Endothelial cell (in vitro differentiated cells): ENCODE results near the gene CXCL17. TPM values are rescaled to one million over a fixed set of nuclear protein-coding genes. Genes with fewer than 3 reads are reported as not detected.

ENCODE experiments used
- DNase-seq: peaks from one replicate; pipeline ENCODE4 v3.0.0; 2021; ENCODE audit warnings: low spot score
- H3K27ac Mint-ChIP-seq: one replicate; pipeline ENCODE4 v1.8.0; 2021; ENCODE audit warnings: mixed read lengths, inconsistent platforms; ENCODE audit not compliant: unreplicated experiment
- H3K27me3 Mint-ChIP-seq: one replicate; pipeline ENCODE4 v1.8.0; 2021; ENCODE audit warnings: mild to moderate bottlenecking, moderate library complexity, mixed read lengths, inconsistent platforms; ENCODE audit not compliant: unreplicated experiment
- H3K36me3 Mint-ChIP-seq: one replicate; pipeline ENCODE4 v1.8.0; 2021; ENCODE audit warnings: mild to moderate bottlenecking, low read depth, mixed read lengths, inconsistent platforms; ENCODE audit not compliant: unreplicated experiment
- H3K4me1 Mint-ChIP-seq: one replicate; pipeline ENCODE4 v1.8.0; 2021; ENCODE audit warnings: mild to moderate bottlenecking, mixed read lengths, inconsistent platforms; ENCODE audit not compliant: unreplicated experiment
- H3K4me3 Mint-ChIP-seq: one replicate; pipeline ENCODE4 v1.8.0; 2021; ENCODE audit warnings: mild to moderate bottlenecking, mixed read lengths, inconsistent platforms; ENCODE audit not compliant: unreplicated experiment
- H3K9me3 Mint-ChIP-seq: one replicate; pipeline ENCODE4 v1.8.0; 2021; ENCODE audit warnings: mixed read lengths, inconsistent platforms; ENCODE audit not compliant: unreplicated experiment
- total RNA-seq: library from RNA; stranded (reverse); fragmentation: NEBNext Ultra II Directional; extraction: Animal tissue kit (Norgen Biotek cat#: 25700); gene quantifications from one replicate; pipeline ENCODE4 v1.2.1, GENCODE V29; 2021; ENCODE audit not compliant: unreplicated experiment
- TF ChIP-seq, protein P1 (sequence below): fragments of 200-600 bp; sonication (generic); IDR thresholded peaks from one replicate; pipeline ENCODE4 v1.5.0; 2021; ENCODE audit warnings: antibody characterized with exemption; ENCODE audit not compliant: unreplicated experiment

CXCL17 gene
- total RNA-seq, 1 donor from 2014 or later = not detected

- H3K27ac Mint-ChIP-seq = peak overlapping the region; percentile 48
These were observed 9.1 kb downstream of the CXCL17 start for GRCh38 chr19:42433503-42434260.

DNA sequence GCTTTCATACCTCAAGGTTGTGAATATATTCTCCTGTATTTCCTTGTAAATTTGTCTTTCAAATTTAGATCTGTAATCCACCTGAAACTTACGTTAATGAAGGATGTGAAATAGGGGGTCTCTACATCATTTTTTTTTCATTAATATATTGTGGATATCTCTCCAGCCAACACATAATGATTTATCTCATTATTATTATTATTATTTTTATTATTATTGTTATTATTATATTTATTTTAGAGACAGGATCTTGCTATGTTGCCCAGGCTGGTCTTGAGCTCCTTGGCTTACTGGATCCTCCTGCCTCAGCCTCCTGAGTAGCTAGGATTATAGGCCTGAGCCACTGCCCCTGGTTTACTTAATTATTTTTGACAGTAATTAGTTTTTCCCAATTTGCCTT, 11.3 kb downstream of the CXCL17 start:
- peaks cover 6% of the 10 kb centered on the region for H3K4me1 Mint-ChIP-seq

More at GRCh38 chr19:42433503-42434260, 9.1 kb downstream of the CXCL17 start:
- H3K36me3 Mint-ChIP-seq = no peaks in the 10 kb centered on the region
- peaks cover 1% of the 10 kb centered on the region for H3K27me3 Mint-ChIP-seq
- peak; percentile 76 for DNase-seq
- TF ChIP-seq, protein P1, sequence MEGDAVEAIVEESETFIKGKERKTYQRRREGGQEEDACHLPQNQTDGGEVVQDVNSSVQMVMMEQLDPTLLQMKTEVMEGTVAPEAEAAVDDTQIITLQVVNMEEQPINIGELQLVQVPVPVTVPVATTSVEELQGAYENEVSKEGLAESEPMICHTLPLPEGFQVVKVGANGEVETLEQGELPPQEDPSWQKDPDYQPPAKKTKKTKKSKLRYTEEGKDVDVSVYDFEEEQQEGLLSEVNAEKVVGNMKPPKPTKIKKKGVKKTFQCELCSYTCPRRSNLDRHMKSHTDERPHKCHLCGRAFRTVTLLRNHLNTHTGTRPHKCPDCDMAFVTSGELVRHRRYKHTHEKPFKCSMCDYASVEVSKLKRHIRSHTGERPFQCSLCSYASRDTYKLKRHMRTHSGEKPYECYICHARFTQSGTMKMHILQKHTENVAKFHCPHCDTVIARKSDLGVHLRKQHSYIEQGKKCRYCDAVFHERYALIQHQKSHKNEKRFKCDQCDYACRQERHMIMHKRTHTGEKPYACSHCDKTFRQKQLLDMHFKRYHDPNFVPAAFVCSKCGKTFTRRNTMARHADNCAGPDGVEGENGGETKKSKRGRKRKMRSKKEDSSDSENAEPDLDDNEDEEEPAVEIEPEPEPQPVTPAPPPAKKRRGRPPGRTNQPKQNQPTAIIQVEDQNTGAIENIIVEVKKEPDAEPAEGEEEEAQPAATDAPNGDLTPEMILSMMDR = peak; percentile 59
- no peaks in the 10 kb centered on the region for H3K9me3 Mint-ChIP-seq
- H3K4me3 Mint-ChIP-seq = no peak overlapping the region
- peaks cover 6% of the 10 kb centered on the region for H3K4me1 Mint-ChIP-seq

DNA sequence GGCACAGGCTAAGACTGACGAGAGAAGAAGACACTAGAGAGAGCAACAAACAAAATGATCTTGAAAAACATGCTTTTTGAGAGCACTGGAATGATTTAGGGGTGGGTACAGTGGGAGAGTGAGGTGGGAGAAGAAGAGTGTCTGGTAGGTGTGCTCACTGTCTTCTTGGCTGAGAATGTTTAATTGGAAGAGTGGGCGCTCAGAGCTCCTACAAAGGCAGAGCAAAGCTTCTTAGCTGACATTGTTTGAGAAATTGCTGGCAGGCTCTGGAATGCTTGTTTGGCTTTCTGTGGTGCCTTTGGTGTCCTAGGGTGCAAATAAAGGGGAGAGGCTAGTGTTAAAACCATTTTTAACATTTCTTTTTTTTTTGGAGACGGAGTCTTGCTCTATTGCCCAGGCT, 14.1 kb downstream of the CXCL17 start:
- TF ChIP-seq, protein P1 = no peak
- peaks cover 8% of the 10 kb centered on the region for H3K27me3 Mint-ChIP-seq
- peaks cover 3% of the 10 kb centered on the region for H3K36me3 Mint-ChIP-seq
- peaks cover 6% of the 10 kb centered on the region for H3K4me1 Mint-ChIP-seq
- no peak for DNase-seq
- H3K27ac Mint-ChIP-seq = no peak overlapping the region
- H3K4me3 Mint-ChIP-seq = no peak overlapping the region
- no peaks in the 10 kb centered on the region for H3K9me3 Mint-ChIP-seq

More for the DNA sequence above, 11.3 kb downstream of the CXCL17 start:
- Mint-ChIP-seq H3K9me3 (no peaks in the 10 kb centered on the region), H3K4me3 (no peak overlapping the region), H3K27ac (no peak overlapping the region), H3K27me3 (peaks cover 3% of the 10 kb centered on the region), H3K36me3 (no peaks in the 10 kb centered on the region)
- DNase-seq = no peak
- TF ChIP-seq, protein P1 = no peak

DNA sequence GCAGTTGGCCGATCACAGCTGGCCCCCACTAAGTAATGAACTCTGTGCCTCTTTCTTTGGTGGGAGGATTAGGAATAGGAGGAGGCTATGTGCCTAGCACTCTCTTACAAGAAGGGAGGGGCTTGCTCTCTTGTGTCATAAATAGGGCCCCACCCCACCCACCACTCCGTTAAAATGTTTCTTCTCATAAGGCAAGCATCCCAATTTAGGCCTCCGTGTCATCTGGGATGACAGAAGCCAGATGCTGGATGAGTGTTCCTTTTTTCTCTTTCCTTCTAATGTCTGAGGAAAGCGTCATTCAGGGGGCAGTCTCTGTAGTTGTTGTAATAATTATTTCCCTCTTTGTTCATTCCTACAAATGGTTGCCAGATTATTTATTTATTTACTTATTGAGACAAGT, 15.4 kb downstream of the CXCL17 start, which contains the start of gene LIPE:
Gene LIPE (minus strand): TSS at position 76 of the 400 bp plus-strand sequence. CDS start 239 bp downstream, outside the sequence.
- peaks cover 3% of the 10 kb centered on the region for H3K36me3 Mint-ChIP-seq
- no peaks in the 10 kb centered on the region for H3K9me3 Mint-ChIP-seq
- peaks cover 16% of the 10 kb centered on the region for H3K27me3 Mint-ChIP-seq
- TF ChIP-seq, protein P1 = no peak
- no peak within 1 kb of the TSS for H3K27ac Mint-ChIP-seq
- H3K4me1 Mint-ChIP-seq = peaks cover 7% of the 10 kb centered on the region
- H3K4me3 Mint-ChIP-seq = no peak within 1 kb of the TSS
- no peak for DNase-seq

GRCh38 chr19:42426643-42427042, 16.1 kb downstream of the CXCL17 start:
- Mint-ChIP-seq H3K36me3 (peaks cover 8% of the 10 kb centered on the region), H3K9me3 (no peaks in the 10 kb centered on the region), H3K4me3 (no peak overlapping the region), H3K27ac (no peak overlapping the region), H3K27me3 (peaks cover 16% of the 10 kb centered on the region), H3K4me1 (peaks cover 12% of the 10 kb centered on the region)
- DNase-seq = no peak
- TF ChIP-seq, protein P1 = no peak
